Brain pericyte (primary cell): ENCODE results near the gene SWI5.
A peak's percentile ranks its signal among the peaks of the same experiment; 100 is the strongest.
"Not testable (repeated sequence)": the region's sequence is repeated elsewhere in the genome, so short reads cannot be mapped to it uniquely, and the experiment has no call there.

Source experiments
- DNase-seq: peaks from one replicate; pipeline ENCODE4 v3.0.0-alpha.2; 2012; ENCODE audit warnings: low read depth, low spot score

Gene SWI5

DNA sequence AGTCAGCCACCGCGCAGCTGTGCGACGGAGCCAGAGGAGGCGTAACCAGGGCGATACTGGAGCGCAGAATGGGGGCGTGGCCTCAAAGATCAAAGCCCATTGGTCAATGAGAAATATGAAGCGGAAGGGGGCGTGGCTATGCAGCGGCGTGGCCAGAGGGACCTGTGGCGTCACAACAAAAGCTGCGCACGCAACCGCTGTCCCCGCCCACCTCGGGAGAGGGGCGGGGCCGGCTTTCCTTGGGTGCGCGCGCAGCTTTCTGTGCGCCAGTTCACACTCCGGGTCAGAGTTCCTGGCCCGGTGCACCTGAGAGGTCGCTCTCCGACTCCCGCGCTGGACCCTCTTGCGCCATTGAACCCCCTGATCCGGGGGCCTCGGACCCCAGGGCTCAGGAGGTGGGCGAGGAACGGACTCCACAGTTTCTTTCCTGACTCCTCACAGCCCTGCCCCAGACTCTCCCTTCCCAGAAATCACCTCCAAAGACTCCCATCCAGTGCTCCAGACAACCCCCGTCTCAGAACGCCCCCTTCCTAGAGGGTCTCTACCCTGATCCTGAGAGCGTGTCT, at the start of gene SWI5:
TSS of gene SWI5 (plus strand) at position 269 of the 566 bp plus-strand sequence.
- DNase-seq: peak; percentile 98

DNA sequence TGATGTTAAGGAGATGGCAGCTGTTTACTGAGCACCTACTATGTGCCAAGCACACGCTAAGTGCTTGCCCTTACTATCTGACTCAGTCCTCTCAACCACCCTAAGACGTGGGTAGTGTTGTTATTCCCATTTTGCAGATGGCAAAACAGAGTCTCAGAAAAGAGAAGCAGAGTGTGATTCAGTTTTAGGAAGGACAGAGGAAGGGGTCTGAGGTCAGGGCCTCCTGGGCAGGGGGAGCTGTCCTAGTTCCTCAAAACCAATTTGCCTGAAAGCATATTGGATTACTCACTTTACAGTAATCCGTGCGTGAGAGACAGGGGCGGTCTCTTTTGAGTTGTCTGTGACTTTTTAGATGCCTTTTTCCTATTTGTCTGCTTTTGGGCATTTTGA, 49.7 kb upstream of the SWI5 start:
- DNase-seq: no peak

- not testable (repeated sequence) for DNase-seq
Measured at GRCh38 chr9:128230897-128231296, 45.2 kb upstream of the SWI5 start.

DNA sequence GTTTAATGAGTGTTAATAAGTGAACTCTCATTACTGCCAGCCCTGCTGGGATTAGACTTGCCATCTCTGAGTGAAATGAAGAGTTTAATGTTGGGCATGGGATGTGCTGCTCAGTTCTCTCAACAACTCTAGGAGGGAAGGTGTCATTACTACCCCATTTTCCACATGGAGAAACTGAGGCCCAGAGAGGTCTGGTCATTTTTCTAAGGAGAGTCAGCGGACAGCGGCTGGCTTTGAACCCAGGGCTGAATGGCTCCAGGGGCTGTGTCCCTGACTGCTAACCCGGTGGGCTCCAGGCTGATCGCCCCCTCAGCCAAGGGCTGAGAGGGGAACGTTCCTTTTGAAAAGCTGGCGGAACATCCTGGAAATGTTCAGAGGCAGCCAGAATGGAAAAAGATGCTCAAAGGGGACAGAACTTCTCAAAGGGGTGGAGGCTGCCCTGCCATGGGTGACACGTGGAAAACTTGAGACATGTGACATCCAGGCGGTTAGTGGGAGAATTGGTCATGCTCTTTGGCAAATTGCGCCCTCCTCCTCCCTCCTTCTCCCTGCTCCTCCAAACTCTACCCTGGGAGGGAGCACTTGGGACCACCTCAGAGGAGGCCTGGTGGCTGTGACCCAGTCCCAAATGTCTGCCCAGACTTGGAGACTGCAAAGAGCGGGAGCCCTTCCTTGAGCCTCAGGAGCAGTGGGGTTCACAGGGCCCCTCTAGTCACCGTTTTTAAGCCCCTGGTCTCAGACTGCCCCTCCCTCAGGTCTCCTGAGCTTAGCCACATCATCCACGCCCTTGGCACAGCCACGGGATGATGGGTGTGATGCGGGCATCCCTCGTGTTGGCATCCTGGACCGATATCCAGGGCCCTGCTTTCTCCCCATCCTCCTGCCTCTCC, 44.2 kb upstream of the SWI5 start:
- no peak for DNase-seq

- no peak for DNase-seq
Measured at GRCh38 chr9:128232528-128233428, 43.3 kb upstream of the SWI5 start.

DNA sequence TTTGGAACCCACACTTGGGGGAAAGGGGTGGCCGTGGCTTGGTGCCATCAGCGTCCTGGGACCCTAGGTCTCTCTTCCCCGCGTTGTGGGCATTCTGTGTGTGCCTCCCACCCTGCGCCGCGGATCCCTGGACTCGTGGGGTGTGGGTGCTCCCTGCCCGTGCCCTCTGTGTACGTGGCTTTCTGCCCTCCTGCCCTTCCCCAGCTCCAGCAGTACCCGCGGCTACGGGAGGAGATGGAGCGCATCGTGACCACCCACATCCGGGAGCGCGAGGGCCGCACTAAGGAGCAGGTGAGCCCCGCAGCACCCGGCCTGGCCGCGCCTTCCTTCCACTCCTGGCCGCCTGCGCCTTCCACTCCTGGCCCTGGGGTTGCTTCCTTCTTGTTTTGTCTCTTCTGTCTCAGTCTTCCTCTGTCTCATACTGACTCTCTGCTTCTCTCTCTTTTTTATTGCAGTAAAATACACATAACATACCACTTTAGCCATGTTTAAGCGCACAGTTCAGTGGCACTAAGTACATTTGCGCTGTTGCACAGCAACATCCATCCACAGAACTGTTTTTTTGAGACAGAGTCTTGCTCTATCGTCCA, 42.2 kb upstream of the SWI5 start:
- no peak for DNase-seq

- no peak for DNase-seq
Measured at GRCh38 chr9:128242124-128242523, 34.0 kb upstream of the SWI5 start.

GRCh38 chr9:128242828-128243214, 33.3 kb upstream of the SWI5 start:
- DNase-seq: no peak

- no peak for DNase-seq
Measured at GRCh38 chr9:128243215-128244018, 32.7 kb upstream of the SWI5 start.

DNA sequence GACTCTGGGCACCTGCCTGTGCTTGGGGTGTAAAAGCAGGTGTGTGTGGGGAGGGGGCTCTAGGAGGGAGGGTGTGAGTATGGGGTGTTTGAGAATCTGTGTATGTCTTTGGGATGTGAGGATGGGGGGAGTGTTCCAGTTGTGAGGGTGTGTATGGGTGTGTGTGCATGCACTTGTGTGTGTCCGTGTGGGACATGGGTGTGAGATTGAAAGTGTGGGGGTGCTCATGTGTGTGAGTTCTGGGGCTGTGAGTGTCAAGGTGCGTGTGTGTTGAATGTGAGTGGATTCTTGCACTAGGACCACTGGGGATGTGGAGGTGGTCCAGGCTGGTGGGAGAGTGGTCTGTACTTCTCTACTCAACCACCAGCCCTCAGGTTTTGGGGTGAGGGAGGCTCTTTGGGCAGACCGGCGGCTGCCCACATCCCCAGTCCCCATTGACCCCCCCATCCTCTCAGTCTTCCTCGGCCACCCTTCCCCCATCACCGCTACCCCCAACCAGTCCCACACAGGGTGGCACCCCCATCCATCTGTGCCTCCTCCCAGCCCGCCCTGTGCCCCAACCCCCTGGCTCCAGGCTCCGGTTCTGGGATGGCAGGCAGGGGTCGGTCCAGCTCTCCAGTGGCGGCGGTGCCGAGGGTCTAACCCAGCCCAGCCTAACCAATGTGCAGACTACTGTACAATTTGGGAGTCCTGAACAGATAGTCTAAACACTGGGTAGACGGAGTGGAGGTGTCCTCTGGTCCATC, 31.8 kb upstream of the SWI5 start:
- DNase-seq: no peak

DNA sequence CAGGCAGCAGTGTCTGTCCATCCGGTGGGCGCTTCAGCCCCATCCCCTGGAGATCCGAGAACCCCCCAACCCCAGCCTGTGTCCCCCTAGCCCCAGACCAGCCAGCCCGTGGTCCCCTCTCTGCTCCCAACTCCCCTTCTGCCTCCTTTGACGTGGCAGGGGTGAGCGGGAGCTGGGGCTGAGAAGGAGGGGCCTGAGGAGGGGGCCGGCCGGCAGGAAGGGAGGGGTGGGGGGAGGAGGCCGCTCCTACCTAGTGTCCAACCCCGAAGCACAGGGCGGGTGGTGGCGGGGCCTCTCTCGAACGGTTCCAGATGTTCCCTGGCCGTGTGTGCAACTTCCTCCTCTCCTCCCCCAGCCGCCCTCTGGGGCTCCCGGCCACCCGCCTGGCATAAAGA, 31.2 kb upstream of the SWI5 start:
- DNase-seq: no peak

GRCh38 chr9:128245421-128246151, 30.5 kb upstream of the SWI5 start:
- DNase-seq: peak; percentile 41

DNA sequence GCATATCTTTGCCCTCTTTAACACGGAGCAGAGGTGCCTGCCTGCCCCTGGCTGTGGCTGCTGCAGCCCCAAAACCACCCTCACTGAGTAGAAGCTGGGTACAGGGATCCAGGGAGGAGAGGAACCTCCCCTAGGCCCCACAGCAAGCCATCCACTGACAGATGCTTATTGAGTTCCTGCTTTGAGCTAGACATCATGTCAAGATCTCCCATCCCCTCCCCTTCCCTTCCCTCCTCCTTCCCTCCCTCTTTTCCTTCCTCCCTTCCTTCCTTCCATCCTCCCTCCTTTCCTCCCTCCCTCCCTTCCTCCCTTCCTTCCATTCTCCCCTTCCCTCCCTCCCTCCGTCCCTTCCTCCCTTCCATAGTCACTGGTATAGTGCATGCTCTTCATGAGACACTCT, 29.6 kb upstream of the SWI5 start:
- no peak for DNase-seq

- no peak for DNase-seq
Measured at GRCh38 chr9:128247226-128247803, 28.8 kb upstream of the SWI5 start.

DNA sequence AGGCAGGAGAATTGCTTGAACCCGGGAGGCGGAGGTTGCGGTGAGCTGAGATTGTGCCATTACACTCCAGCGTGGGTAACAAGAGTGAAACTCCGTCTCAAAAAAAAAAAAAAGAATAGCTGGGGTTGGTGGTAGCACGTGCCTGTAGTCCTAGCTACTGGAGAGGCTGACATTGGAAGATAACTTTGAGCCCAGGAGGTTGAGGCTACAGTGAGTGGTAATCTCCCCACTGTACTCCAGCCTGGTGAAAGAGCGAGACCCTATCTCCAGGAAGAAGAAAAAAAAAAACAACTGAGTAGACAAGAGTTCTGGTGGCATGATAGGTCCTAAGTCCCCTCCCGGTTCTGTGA, 26.5 kb upstream of the SWI5 start:
- no peak for DNase-seq

GRCh38 chr9:128249908-128250838, 25.9 kb upstream of the SWI5 start:
- DNase-seq: no peak

DNA sequence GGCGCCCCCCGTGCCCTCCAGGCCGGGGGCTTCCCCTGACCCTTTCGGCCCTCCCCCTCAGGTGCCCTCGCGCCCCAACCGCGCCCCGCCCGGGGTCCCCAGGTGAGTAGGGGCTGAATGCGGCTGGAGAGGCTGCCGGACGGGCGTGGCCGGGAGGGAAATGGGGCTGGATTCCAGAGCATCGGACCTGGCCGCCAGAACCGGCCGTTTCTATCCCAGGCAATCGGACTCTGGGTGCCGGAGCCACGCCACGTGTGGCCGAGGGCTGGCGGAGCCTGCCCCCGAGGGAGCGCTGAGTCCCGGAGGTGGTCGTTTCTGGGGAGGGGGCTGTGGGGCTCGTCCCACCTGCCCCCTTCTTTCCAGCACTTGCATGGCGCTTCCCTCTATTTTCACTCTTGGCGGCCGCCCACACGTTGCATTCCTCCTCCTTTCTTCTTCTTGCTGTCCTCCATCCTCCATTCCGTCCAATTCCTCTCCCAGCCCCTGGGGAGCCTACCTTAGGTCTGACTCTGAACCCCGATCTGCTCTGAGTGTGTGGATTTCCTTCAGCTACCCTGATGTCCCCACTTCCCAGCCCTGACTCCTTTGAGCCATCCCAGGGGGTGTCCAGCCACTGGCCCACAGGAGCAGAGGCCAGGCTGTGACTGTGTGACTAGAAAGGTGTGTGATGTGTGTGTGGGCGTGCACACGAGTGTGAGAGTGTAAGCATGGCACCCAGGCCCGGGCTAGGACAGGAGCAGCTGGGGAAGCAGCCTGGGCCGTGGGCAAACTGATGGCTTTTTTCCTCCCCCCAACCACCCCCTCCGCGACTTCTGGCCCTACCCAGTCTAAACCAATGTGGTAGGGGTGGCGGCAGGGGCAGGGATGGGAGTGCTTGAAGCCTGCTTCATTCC, 25.0 kb upstream of the SWI5 start:
- DNase-seq: no peak
